Activated CD8-positive, alpha-beta memory T cell treated with anti-CD3 and anti-CD28 coated beads, Interleukin-2, amount 10 ng/mL, durations not matched to agents 7 days and 5 days (primary cell): ENCODE results near the gene METTL3. TPM values are rescaled to one million over a fixed set of nuclear protein-coding genes. Genes with fewer than 3 reads are reported as not detected.
"Not testable (repeated sequence)": the region's sequence is repeated elsewhere in the genome, so short reads cannot be mapped to it uniquely, and the experiment has no call there.

Experiments used
- ATAC-seq: fragments of 150-1000 bp; cut with Tn5 transposase; one replicate; pipeline ENCODE4 v1.10.0; 2021; ENCODE audit warnings: moderate library complexity
- CTCF ChIA-PET: fragments of 350-600 bp; sonication (Branson Sonifier 250); formaldehyde crosslinking; loops from one replicate; lab custom pipeline; 2021; ENCODE audit warnings: antibody characterized with exemption; lab: Charles Lee
- DNase-seq: peaks from one replicate; pipeline ENCODE4 v3.0.0-alpha.2; 2020
- H3K27ac Mint-ChIP-seq: one replicate; pipeline ENCODE4 v1.8.0; 2021; ENCODE audit warnings: mild to moderate bottlenecking, mixed read lengths
- H3K27me3 Mint-ChIP-seq: one replicate; pipeline ENCODE4 v1.8.0; 2021; ENCODE audit warnings: mixed read lengths
- H3K36me3 Mint-ChIP-seq: one replicate; pipeline ENCODE4 v1.8.0; 2021; ENCODE audit warnings: mild to moderate bottlenecking, mixed read lengths
- H3K4me1 Mint-ChIP-seq: one replicate; pipeline ENCODE4 v1.8.0; 2021; ENCODE audit warnings: mixed read lengths
- H3K4me3 Mint-ChIP-seq: one replicate; pipeline ENCODE4 v1.8.0; 2021; ENCODE audit warnings: mild to moderate bottlenecking, moderate library complexity, mixed read lengths
- H3K9me3 Mint-ChIP-seq: one replicate; pipeline ENCODE4 v1.8.0; 2022; ENCODE audit warnings: low read depth, mixed read lengths
- total RNA-seq, 2 experiments: library from RNA; stranded (reverse); gene quantifications; one replicate each; pipeline ENCODE4 v1.2.3, GENCODE V29; 2021

Gene METTL3
- 10 to 100 TPM; 93.5 to 94.1 TPM for total RNA-seq

- CTCF ChIA-PET, result interaction anchor here (0.6 to 6.0 kb wide), 11 partner anchors 9 to 1255 kb away, joined by 3 to 45 read pairs (median 3); partner anchors contain the start of genes CHD8, OXA1L, RAB2B and SALL2
- Mint-ChIP-seq H3K27me3 (no peaks in the 10 kb centered on the region), H3K4me1 (peaks cover 38% of the 10 kb centered on the region), H3K36me3 (peaks cover 20% of the 10 kb centered on the region), H3K9me3 (no peaks in the 10 kb centered on the region), H3K27ac (peak within 1 kb of the TSS; percentile 98), H3K4me3 (peak within 1 kb of the TSS; percentile 96)
- DNase-seq (peak; percentile 97), ATAC-seq (peak; percentile 99)
Measured at GRCh38 chr14:21510735-21511657, at the start of gene METTL3. METTL3 (minus strand) TSS chr14:21511340; CDS start chr14:21511223, 117 bp downstream.

GRCh38 chr14:21558703-21559170 lies 47.6 kb upstream of the METTL3 start:
- Mint-ChIP-seq H3K36me3 (no peaks in the 10 kb centered on the region), H3K4me3 (no peak overlapping the region), H3K27me3 (peaks cover 2% of the 10 kb centered on the region), H3K9me3 (no peaks in the 10 kb centered on the region), H3K4me1 (peaks cover 6% of the 10 kb centered on the region), H3K27ac (no peak overlapping the region)
- DNase-seq, result no peak
- CTCF ChIA-PET, result interaction anchor here (0.8 to 7.4 kb wide), 5 partner anchors 29 to 81 kb away, joined by 3 to 49 read pairs (median 3); no protein-coding TSS in a partner anchor
- ATAC-seq, result no peak

- no peaks in the 10 kb centered on the region for H3K27me3 Mint-ChIP-seq
- peak overlapping the region; percentile 32 for H3K4me3 Mint-ChIP-seq
- ATAC-seq (peak; percentile 58), DNase-seq (peak; percentile 83)
- H3K27ac Mint-ChIP-seq, result peak overlapping the region; percentile 56
- H3K9me3 Mint-ChIP-seq, result no peaks in the 10 kb centered on the region
- no peaks in the 10 kb centered on the region for H3K36me3 Mint-ChIP-seq
- peaks cover 6% of the 10 kb centered on the region for H3K4me1 Mint-ChIP-seq
- CTCF ChIA-PET, result interaction anchor here (0.7 to 7.4 kb wide), 11 partner anchors 20 to 150 kb away, joined by 3 to 49 read pairs (median 3); partner anchors contain the start of gene SALL2
Measured at GRCh38 chr14:21557084-21557901, 46.2 kb upstream of the METTL3 start.

- H3K36me3 Mint-ChIP-seq, result no peaks in the 10 kb centered on the region
- H3K4me1 Mint-ChIP-seq, result peaks cover 6% of the 10 kb centered on the region
- CTCF ChIA-PET, result interaction anchor here (0.7 to 7.4 kb wide), 13 partner anchors 13 to 149 kb away, joined by 3 to 49 read pairs (median 3); partner anchors contain the start of gene SALL2
- ATAC-seq (no peak), DNase-seq (no peak)
- H3K27me3 Mint-ChIP-seq, result no peaks in the 10 kb centered on the region
- H3K9me3 Mint-ChIP-seq, result no peaks in the 10 kb centered on the region
- no peak overlapping the region for H3K27ac Mint-ChIP-seq
- H3K4me3 Mint-ChIP-seq, result no peak overlapping the region
Measured at GRCh38 chr14:21556378-21557083, 45.4 kb upstream of the METTL3 start.

GRCh38 chr14:21553266-21553665 lies 42.1 kb upstream of the METTL3 start:
- no peak for DNase-seq
- ATAC-seq, result no peak
- Mint-ChIP-seq H3K36me3 (no peaks in the 10 kb centered on the region), H3K4me1 (peaks cover 6% of the 10 kb centered on the region), H3K27me3 (no peaks in the 10 kb centered on the region), H3K27ac (no peak overlapping the region), H3K4me3 (no peak overlapping the region), H3K9me3 (no peaks in the 10 kb centered on the region)
- CTCF ChIA-PET, result interaction anchor here (7.4 kb wide), 1 partner anchor 54 kb away, joined by 49 read pairs; no protein-coding TSS in a partner anchor

GRCh38 chr14:21544588-21544987 lies 33.4 kb upstream of the METTL3 start:
- DNase-seq, H3K36me3 Mint-ChIP-seq, H3K27ac Mint-ChIP-seq, H3K4me3 Mint-ChIP-seq, H3K9me3 Mint-ChIP-seq, H3K4me1 Mint-ChIP-seq, ATAC-seq: not testable (repeated sequence)
- CTCF ChIA-PET, result interaction anchor here (0.9 kb wide), 1 partner anchor 15 kb away, joined by 3 read pairs; no protein-coding TSS in a partner anchor
- peaks cover 13% of the 10 kb centered on the region for H3K27me3 Mint-ChIP-seq

- Mint-ChIP-seq H3K9me3 (no peaks in the 10 kb centered on the region), H3K4me3 (no peak overlapping the region), H3K27ac (no peak overlapping the region), H3K4me1 (no peaks in the 10 kb centered on the region), H3K27me3 (peaks cover 19% of the 10 kb centered on the region), H3K36me3 (no peaks in the 10 kb centered on the region)
- DNase-seq (no peak), ATAC-seq (no peak)
- CTCF ChIA-PET, result no interaction called here
Measured at GRCh38 chr14:21543963-21544362, 32.8 kb upstream of the METTL3 start.

- H3K4me3 Mint-ChIP-seq, result no peak overlapping the region
- no peaks in the 10 kb centered on the region for H3K36me3 Mint-ChIP-seq
- H3K27ac Mint-ChIP-seq, result no peak overlapping the region
- no peaks in the 10 kb centered on the region for H3K4me1 Mint-ChIP-seq
- no peak for DNase-seq
- CTCF ChIA-PET, result no interaction called here
- no peak for ATAC-seq
- H3K27me3 Mint-ChIP-seq, result peaks cover 23% of the 10 kb centered on the region
- no peaks in the 10 kb centered on the region for H3K9me3 Mint-ChIP-seq
Measured at GRCh38 chr14:21543521-21543960, 32.4 kb upstream of the METTL3 start.

- peaks cover 5% of the 10 kb centered on the region for H3K4me1 Mint-ChIP-seq
- no peak overlapping the region for H3K27ac Mint-ChIP-seq
- no peak overlapping the region for H3K4me3 Mint-ChIP-seq
- no peak for DNase-seq
- CTCF ChIA-PET, result interaction anchor here (1.4 kb wide), 1 partner anchor 43 kb away, joined by 4 read pairs; no protein-coding TSS in a partner anchor
- no peaks in the 10 kb centered on the region for H3K36me3 Mint-ChIP-seq
- no peaks in the 10 kb centered on the region for H3K9me3 Mint-ChIP-seq
- ATAC-seq, result no peak
- peaks cover 40% of the 10 kb centered on the region for H3K27me3 Mint-ChIP-seq
Measured at GRCh38 chr14:21541413-21542074, 30.4 kb upstream of the METTL3 start.

- ATAC-seq, result no peak
- no peak overlapping the region for H3K27ac Mint-ChIP-seq
- H3K4me3 Mint-ChIP-seq, result no peak overlapping the region
- H3K36me3 Mint-ChIP-seq, result no peaks in the 10 kb centered on the region
- peaks cover 5% of the 10 kb centered on the region for H3K4me1 Mint-ChIP-seq
- DNase-seq, result no peak
- H3K9me3 Mint-ChIP-seq, result no peaks in the 10 kb centered on the region
- peaks cover 59% of the 10 kb centered on the region for H3K27me3 Mint-ChIP-seq
- CTCF ChIA-PET, result no interaction called here
Measured at GRCh38 chr14:21539189-21539940, 28.2 kb upstream of the METTL3 start.

GRCh38 chr14:21537090-21537424 lies 25.9 kb upstream of the METTL3 start:
- no peaks in the 10 kb centered on the region for H3K9me3 Mint-ChIP-seq
- H3K4me3 Mint-ChIP-seq, result no peak overlapping the region
- DNase-seq (no peak), ATAC-seq (no peak)
- H3K27ac Mint-ChIP-seq, result no peak overlapping the region
- CTCF ChIA-PET, result interaction anchor here (1.9 kb wide), 1 partner anchor 20 kb away, joined by 5 read pairs; no protein-coding TSS in a partner anchor
- peaks cover 5% of the 10 kb centered on the region for H3K4me1 Mint-ChIP-seq
- H3K36me3 Mint-ChIP-seq, result no peaks in the 10 kb centered on the region
- peaks cover 59% of the 10 kb centered on the region for H3K27me3 Mint-ChIP-seq
